ENCODE data around the gene TPRN. TPM values are rescaled to one million over a fixed set of nuclear protein-coding genes. Genes with fewer than 3 reads are reported as not detected.

TPRN gene
- total and polyA plus RNA-seq, 9 of the 15 experiments (the other 6 are each of a cell fraction or from before 2014, with no cell fraction given): 0.31 to 31.9 (median 4.4) TPM

- no peak for TF ChIP-seq HMBOX1 (IDR thresholded peaks at IDR 0.05)
- TF ChIP-seq, protein P1, sequence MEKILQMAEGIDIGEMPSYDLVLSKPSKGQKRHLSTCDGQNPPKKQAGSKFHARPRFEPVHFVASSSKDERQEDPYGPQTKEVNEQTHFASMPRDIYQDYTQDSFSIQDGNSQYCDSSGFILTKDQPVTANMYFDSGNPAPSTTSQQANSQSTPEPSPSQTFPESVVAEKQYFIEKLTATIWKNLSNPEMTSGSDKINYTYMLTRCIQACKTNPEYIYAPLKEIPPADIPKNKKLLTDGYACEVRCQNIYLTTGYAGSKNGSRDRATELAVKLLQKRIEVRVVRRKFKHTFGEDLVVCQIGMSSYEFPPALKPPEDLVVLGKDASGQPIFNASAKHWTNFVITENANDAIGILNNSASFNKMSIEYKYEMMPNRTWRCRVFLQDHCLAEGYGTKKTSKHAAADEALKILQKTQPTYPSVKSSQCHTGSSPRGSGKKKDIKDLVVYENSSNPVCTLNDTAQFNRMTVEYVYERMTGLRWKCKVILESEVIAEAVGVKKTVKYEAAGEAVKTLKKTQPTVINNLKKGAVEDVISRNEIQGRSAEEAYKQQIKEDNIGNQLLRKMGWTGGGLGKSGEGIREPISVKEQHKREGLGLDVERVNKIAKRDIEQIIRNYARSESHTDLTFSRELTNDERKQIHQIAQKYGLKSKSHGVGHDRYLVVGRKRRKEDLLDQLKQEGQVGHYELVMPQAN (IDR thresholded peaks at IDR 0.05; ENCODE audit: borderline replicate concordance): peak; percentile 67; the same call in 1 of the 2 replicates
- no peak for TF ChIP-seq GTF3C2 (IDR thresholded peaks at IDR 0.05; ENCODE audit: borderline replicate concordance, extremely low read depth, insufficient read length)
- no peak for TF ChIP-seq POLR3A (IDR thresholded peaks at IDR 0.05; ENCODE audit: borderline replicate concordance, extremely low read depth, insufficient read depth, insufficient read length)
- no peak for TF ChIP-seq BACH1 (tag; IDR thresholded peaks at IDR 0.05)
- peak; percentile 59 for TF ChIP-seq MYC (IDR thresholded peaks at IDR 0.05; ENCODE audit: low read depth, low read length)
- TF ChIP-seq MYC (CRISPR knock-in tag; IDR thresholded peaks at IDR 0.05; ENCODE audit: borderline replicate concordance, low read depth): no peak
- TF ChIP-seq ZNF707 (CRISPR knock-in tag; conservative IDR thresholded peaks at IDR 0.05): no peak
- no peak for TF ChIP-seq FOXJ3 (CRISPR knock-in tag; IDR thresholded peaks at IDR 0.05)
- no peak for TF ChIP-seq ZNF253 (CRISPR knock-in tag; conservative IDR thresholded peaks at IDR 0.05)
- no peak for TF ChIP-seq ZNF282 (CRISPR knock-in tag; IDR thresholded peaks at IDR 0.05)
- TF ChIP-seq CSDE1 (IDR thresholded peaks at IDR 0.05): no peak
- peak; percentile 23 for TF ChIP-seq RB1 (IDR thresholded peaks at IDR 0.05; ENCODE audit: low read depth)
- TF ChIP-seq ZNF717 (CRISPR knock-in tag; IDR thresholded peaks at IDR 0.05): no peak
- TF ChIP-seq, protein P2, sequence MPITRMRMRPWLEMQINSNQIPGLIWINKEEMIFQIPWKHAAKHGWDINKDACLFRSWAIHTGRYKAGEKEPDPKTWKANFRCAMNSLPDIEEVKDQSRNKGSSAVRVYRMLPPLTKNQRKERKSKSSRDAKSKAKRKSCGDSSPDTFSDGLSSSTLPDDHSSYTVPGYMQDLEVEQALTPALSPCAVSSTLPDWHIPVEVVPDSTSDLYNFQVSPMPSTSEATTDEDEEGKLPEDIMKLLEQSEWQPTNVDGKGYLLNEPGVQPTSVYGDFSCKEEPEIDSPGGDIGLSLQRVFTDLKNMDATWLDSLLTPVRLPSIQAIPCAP (CRISPR knock-in tag; IDR thresholded peaks at IDR 0.05; ENCODE audit: borderline replicate concordance): no peak
- no peak for TF ChIP-seq KAT8 (IDR thresholded peaks at IDR 0.05; ENCODE audit: low read depth)
- TF ChIP-seq, protein P3, sequence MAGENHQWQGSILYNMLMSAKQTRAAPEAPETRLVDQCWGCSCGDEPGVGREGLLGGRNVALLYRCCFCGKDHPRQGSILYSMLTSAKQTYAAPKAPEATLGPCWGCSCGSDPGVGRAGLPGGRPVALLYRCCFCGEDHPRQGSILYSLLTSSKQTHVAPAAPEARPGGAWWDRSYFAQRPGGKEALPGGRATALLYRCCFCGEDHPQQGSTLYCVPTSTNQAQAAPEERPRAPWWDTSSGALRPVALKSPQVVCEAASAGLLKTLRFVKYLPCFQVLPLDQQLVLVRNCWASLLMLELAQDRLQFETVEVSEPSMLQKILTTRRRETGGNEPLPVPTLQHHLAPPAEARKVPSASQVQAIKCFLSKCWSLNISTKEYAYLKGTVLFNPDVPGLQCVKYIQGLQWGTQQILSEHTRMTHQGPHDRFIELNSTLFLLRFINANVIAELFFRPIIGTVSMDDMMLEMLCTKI (IDR thresholded peaks at IDR 0.05; ENCODE audit: partially characterized antibody): no peak
- TF ChIP-seq, protein P4, sequence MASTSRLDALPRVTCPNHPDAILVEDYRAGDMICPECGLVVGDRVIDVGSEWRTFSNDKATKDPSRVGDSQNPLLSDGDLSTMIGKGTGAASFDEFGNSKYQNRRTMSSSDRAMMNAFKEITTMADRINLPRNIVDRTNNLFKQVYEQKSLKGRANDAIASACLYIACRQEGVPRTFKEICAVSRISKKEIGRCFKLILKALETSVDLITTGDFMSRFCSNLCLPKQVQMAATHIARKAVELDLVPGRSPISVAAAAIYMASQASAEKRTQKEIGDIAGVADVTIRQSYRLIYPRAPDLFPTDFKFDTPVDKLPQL (IDR thresholded peaks at IDR 0.05; ENCODE audit: extremely low read depth, insufficient read length): no peak
Measured at GRCh38 chr9:137200311-137201204, at the start of gene TPRN (continued).
